Osteocyte (in vitro differentiated cells): ENCODE data around the gene ERLIN1. TPM values are rescaled to one million over a fixed set of nuclear protein-coding genes. Genes with fewer than 3 reads are reported as not detected.

Experiments used
- DNase-seq: peaks from one replicate; pipeline ENCODE4 v3.0.0; 2021; ENCODE audit warnings: mixed read lengths; ENCODE audit not compliant: unreplicated experiment; ENCODE audit errors: extremely low spot score
- H3K27ac Mint-ChIP-seq: one replicate; pipeline ENCODE4 v1.8.0; 2021; ENCODE audit warnings: mild to moderate bottlenecking, mixed read lengths; ENCODE audit not compliant: unreplicated experiment
- H3K27me3 Mint-ChIP-seq: one replicate; pipeline ENCODE4 v1.8.0; 2021; ENCODE audit warnings: mixed read lengths; ENCODE audit not compliant: unreplicated experiment
- H3K36me3 Mint-ChIP-seq: one replicate; pipeline ENCODE4 v1.8.0; 2021; ENCODE audit warnings: mixed read lengths; ENCODE audit not compliant: unreplicated experiment
- H3K4me1 Mint-ChIP-seq: one replicate; pipeline ENCODE4 v1.8.0; 2021; ENCODE audit warnings: mixed read lengths; ENCODE audit not compliant: unreplicated experiment
- H3K4me3 Mint-ChIP-seq: one replicate; pipeline ENCODE4 v1.8.0; 2021; ENCODE audit warnings: mild to moderate bottlenecking, moderate library complexity, mixed read lengths; ENCODE audit not compliant: unreplicated experiment
- H3K9me3 Mint-ChIP-seq: one replicate; pipeline ENCODE4 v1.8.0; 2021; ENCODE audit warnings: mixed read lengths; ENCODE audit not compliant: unreplicated experiment
- CTCF ChIP-seq: fragments of 200-600 bp; sonication (generic); IDR thresholded peaks from 2 replicates; pipeline ENCODE4 v1.5.0; 2021; ENCODE audit warnings: antibody characterized with exemption, mild to moderate bottlenecking, moderate library complexity
- total RNA-seq: library from RNA; stranded (reverse); gene quantifications from 2 replicates; pipeline ENCODE4 v1.2.1, GENCODE V29; 2021

ERLIN1 gene
- total RNA-seq, 1 donor from 2014 or later: 28.2 TPM

DNA sequence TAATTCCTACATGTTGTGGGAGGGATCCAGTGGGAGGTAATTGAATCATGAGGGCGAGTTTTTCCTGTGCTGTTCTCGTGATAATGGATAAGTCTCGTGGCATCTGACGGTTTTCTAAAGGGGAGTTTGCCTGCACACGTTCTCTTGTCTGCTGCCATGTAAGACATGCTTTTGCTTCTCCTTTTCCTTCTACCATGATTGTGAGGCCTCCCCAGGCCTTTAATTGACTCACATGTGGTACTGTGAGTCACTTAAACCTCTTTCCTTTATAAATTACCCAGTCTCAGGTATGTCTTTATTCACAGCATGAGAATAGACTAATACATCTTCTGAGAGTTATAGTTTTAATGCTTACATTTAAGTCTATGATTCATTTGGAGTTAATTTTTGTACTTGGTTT is 81.5 kb downstream of the ERLIN1 start:
- peaks cover 17% of the 10 kb centered on the region for H3K9me3 Mint-ChIP-seq
- TF ChIP-seq CTCF: no peak
- no peak overlapping the region for H3K4me3 Mint-ChIP-seq
- peaks cover 54% of the 10 kb centered on the region for H3K27me3 Mint-ChIP-seq
- H3K36me3 Mint-ChIP-seq: no peaks in the 10 kb centered on the region
- DNase-seq: no peak
- no peaks in the 10 kb centered on the region for H3K4me1 Mint-ChIP-seq
- H3K27ac Mint-ChIP-seq: no peak overlapping the region

- no peak for TF ChIP-seq CTCF
- Mint-ChIP-seq H3K9me3 (peaks cover 17% of the 10 kb centered on the region), H3K36me3 (no peaks in the 10 kb centered on the region), H3K4me3 (no peak overlapping the region), H3K27me3 (peaks cover 51% of the 10 kb centered on the region), H3K4me1 (no peaks in the 10 kb centered on the region), H3K27ac (no peak overlapping the region)
- no peak for DNase-seq
Measured at GRCh38 chr10:100103581-100103980, 82.2 kb downstream of the ERLIN1 start.

- DNase-seq: no peak
- Mint-ChIP-seq H3K9me3 (peaks cover 23% of the 10 kb centered on the region), H3K27ac (no peak overlapping the region), H3K36me3 (no peaks in the 10 kb centered on the region), H3K27me3 (peaks cover 59% of the 10 kb centered on the region), H3K4me1 (no peaks in the 10 kb centered on the region), H3K4me3 (no peak overlapping the region)
- TF ChIP-seq CTCF: no peak
Measured at GRCh38 chr10:100101192-100102076, 84.4 kb downstream of the ERLIN1 start.

DNA sequence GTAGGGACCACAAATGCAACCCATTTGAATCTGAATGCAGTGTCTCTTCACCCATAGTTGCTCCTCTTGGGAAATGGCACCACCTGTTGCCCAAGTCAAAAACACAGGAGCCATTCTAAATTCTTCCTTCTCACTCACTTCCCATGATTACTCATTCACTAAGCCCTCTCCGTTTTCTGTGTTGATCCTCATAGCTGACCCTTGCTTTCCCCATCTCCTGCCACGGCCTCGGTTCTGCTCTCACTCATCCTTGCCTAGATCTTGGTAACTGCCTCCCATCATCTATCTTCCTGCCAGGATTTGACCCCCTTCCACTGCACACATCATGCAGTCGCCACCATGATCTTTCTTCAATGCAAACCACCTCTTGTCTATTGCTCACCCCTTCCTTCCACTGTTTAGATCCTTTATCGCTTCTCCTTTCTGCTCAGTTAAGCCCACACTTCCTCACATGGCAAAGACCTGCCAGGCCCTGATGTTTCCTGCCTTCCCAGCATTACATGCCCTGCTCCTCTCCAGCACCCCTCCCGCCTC is 85.1 kb downstream of the ERLIN1 start:
- H3K9me3 Mint-ChIP-seq: peaks cover 25% of the 10 kb centered on the region
- H3K36me3 Mint-ChIP-seq: no peaks in the 10 kb centered on the region
- H3K27ac Mint-ChIP-seq: no peak overlapping the region
- no peaks in the 10 kb centered on the region for H3K4me1 Mint-ChIP-seq
- H3K4me3 Mint-ChIP-seq: no peak overlapping the region
- no peak for DNase-seq
- TF ChIP-seq CTCF: peak; percentile 19
- peaks cover 62% of the 10 kb centered on the region for H3K27me3 Mint-ChIP-seq

Other genes with a start within 250 kb of the ERLIN1 start
- gene DNMBP, start 176.1 kb downstream of the ERLIN1 start, total RNA-seq: 16.2 and 17.5 TPM in 2 replicates
- not detected in 2 replicates for gene CPN1, start 104.2 kb downstream of the ERLIN1 start, total RNA-seq
- 17.8 and 18.6 TPM in 2 replicates for gene CHUK, start 43.6 kb upstream of the ERLIN1 start, total RNA-seq
- gene CWF19L1, start 81.6 kb upstream of the ERLIN1 start, total RNA-seq: 18.7 and 18.9 TPM in 2 replicates
- 23.7 and 27.5 TPM in 2 replicates for gene BLOC1S2, start 100.7 kb upstream of the ERLIN1 start, total RNA-seq
- not detected in 2 replicates for gene PKD2L1, start 144.2 kb upstream of the ERLIN1 start, total RNA-seq
- gene SCD, start 161.2 kb upstream of the ERLIN1 start, total RNA-seq: 77.9 and 81.4 TPM in 2 replicates